HUDEP-2 (cell line): ENCODE measurements around the gene MCF2L.
A peak's percentile ranks its signal among the peaks of the same experiment; 100 is the strongest.
"Not testable (repeated sequence)": the region's sequence is repeated elsewhere in the genome, so short reads cannot be mapped to it uniquely, and the experiment has no call there.

Experiments used
- DNase-seq, 76 experiments: peaks; one replicate each; lab custom pipeline; 2025; ENCODE audit not compliant: unreplicated experiment in 76 of 76; lab: John Stamatoyannopoulos, UW

MCF2L gene

DNA sequence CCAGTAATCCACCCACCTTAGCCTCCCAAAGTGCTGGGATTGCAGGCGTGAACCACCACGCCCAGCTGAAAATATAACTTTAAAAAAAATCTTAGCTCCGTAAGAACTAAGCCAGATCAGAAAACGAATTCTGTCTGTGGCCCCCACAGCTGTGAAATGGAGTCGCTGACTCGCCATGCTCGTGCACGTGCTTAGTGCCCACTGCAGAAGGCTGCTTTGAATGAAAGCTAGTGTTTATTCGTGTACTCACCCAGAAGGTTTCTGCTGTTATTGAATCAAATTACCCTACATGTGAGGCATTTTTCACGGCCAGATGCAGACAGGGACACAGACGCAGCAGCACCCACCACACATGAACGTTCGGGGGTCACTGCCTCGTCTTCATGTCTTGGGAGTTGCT lies 74.9 kb downstream of the MCF2L start:
- no peak for DNase-seq

DNA sequence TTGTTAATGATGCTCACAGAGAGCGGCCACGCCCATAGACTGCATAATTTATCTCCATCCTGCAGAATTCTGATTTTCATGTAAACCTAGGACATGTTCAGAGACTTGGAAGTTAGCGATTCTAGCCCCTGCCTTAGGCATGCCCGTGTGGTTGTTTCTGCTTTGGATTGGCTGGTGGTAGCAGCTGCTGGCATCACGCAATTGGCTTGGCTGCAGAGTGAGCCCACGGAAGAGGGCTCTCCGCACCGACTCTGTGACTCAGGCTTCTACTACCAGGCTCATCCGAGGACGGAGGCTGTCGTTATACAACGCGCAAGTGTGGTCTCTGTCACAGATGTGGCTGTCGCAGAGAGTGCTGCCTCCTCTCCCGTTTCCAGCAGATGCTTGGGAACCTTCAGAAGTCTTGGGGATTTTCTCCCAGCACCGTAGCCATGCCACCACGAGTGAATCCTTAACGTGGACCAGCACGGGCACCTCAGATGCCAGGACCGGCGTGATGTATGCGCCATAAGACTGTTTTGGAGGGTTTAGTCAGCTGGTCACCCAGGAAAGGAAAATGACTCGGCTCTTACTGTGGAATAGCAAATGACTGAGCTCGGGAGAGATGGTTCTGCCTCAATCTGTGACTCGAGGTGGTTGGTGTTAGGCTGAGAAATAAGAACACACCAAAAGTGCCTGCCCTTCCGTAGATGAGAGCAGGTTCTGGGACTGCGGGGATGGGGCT lies 75.5 kb downstream of the MCF2L start:
- no peak for DNase-seq

DNA sequence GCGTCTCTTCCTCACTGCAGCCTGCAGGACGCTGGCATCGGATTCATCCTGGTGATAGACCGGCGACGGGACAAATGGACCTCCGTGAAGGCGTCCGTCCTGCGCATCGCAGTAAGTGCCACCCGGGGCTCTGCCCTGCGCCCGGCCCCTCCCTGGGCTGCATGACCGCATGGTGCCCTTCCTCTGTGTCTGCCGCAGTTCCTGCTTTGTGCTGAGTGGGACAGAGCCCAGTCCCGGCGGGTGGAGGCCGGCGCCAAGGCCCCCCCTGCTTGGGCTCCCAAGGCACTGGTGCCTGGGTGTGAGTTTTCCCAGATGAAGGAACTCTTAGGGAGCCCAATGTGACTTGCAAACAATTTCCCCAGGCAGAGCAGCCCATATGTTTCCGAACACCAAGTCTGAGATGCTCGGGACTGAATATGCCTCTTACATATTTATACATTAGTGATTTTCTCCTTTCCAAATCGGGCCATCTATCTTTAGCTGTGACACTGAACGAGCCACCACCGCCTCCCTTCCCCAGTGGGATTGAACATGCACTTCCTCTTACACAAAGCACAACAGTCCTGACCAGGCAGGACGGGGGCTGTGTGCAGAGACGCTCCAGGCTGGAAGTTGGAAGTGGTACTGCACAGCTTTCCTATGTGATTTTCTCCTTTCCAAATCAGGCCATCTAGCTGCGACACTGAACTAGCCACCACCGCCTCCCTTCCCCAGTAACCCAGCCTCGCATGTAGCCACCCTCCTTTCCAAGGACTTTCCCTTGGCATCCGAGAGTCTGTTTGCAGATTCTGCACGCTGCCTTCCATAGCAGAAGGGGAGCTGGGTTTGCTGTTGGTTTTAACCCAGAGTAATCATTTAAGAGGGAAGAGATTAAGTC lies 76.5 kb downstream of the MCF2L start:
- DNase-seq = no peak

DNA sequence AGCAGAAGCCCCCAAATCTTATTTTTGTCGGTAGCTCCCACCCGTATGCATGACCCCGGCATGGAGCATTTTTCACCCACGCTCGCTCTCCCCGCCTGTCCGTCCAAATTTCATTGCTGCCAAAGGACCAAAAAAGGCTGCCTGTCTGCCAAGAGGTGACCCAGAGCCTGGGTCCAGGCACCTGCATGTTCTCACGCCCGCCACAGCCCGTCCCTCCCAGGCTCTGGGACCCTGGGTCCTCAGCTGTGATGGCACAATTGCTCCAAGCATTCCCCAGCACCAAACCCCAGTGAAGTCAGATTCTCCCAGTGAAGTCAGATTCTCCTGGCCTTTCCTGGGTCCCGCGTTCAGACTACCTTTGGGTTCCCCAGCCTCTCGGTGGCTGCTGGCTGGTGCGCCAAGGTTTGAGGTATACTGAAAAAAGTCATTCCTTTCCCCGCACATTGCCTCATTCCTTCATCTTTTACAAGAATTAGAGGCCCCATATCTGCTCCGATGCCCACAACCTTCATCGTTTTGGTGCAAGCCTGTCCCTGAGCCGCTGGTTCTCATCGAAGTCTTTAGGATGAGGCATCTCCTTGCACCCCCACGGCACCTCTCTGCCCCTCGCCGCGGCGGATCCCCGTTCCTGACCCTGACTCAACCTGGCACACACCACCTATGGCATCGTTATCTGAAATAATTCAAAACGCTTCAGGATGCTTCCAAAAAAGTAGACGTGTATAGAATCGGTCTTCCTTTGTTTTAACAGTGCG lies 77.3 kb downstream of the MCF2L start:
- no peak for DNase-seq

DNA sequence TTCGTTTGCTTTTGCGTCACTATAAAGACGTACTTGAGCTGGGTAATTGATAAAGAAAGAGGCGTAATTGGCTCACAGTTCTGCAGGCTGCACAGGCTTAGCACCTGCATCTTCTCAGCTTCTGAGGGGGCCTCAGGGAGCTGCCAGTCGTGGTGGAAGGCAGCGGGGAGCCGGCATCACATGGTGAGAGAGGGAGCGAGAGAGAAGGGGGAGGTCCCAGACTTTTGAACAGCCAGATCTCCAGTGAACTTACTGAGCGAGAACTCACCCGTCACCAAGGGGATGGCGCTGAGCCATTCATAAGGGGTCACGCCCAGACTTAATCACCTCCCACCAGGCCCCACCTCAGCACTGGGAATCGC lies 77.8 kb downstream of the MCF2L start:
- peak in 3 of 76 experiments; percentile 5 to 9 (median 7) for DNase-seq

DNA sequence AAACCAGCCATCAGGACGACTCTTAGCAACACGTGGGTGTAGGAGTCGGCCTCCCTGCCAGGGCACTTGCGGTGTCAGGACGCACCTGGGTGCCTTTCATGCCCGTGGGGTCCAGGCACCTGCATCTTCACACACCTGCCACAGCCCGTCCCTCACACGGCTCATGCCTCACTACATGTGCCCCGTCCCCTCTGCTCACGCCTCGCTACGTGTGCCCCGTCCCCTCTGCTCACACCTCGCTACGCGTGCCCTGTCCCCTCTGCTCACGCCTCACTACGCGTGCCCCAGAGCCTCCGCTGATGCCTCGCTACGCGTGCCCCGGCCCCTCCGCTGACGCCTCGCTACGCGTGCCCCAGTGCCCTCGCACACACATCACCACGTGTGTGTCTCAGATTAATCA lies 78.6 kb downstream of the MCF2L start:
- no peak for DNase-seq

DNA sequence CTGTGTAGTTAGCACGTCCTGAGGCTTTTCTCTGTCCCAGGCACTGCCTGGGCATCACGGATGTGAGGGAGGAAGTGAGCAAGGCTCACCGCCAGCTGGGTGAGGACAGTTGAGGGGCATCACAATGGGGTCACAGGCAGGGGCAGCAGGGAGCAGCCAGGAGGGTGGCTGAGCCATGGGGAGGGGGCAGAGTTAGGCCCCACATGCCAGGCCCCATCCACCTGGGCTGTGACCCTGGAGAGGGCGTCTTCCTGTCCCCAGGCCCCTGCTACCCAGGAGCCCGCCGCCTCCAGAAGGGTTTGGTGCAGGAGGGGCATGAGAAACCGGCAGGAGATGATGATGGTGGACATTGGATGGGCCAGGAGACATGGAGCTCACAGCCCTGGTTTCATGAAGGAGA lies 79.8 kb downstream of the MCF2L start:
- DNase-seq = no peak

DNA sequence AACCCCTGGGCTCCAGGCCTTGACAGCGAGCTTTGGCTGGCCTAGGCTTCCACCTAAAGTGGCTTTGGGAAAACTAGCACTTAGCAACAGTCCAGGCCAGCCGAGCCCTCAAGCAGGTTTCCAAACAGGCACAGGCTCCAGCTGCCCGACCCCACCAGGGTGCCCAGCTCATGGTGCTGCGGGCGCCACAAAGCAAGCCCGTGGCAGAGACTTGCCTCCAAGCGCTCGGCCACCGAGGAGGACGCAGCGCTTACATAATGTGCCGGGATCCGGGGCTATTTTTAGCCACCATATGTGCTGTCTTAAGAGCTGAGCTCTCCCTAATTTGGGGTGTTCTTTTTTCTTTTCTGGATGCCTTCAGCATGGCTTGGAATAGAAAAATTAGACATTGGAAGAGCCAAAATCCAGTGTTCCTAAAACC lies 80.5 kb downstream of the MCF2L start:
- DNase-seq = no peak

DNA sequence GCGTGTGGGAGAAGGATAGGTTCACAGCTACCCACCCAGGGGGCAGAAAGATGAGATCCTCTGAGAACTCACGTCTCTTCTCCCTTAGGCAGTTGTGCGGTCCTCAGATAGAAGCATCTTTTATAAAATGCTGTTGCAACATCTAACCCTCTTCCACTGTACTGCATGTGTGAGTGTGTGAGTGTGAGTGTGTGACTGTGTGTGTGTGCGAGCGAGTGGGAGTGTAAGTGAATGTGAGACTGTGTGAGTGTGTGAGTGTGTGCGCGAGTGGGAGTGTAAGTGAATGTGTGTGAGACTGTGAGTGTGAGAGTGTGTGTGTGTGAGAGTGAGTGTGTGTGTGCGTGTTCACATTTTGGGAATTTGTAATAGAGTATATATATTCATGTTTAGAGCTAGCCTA lies 81.0 kb downstream of the MCF2L start:
- no peak for DNase-seq

DNA sequence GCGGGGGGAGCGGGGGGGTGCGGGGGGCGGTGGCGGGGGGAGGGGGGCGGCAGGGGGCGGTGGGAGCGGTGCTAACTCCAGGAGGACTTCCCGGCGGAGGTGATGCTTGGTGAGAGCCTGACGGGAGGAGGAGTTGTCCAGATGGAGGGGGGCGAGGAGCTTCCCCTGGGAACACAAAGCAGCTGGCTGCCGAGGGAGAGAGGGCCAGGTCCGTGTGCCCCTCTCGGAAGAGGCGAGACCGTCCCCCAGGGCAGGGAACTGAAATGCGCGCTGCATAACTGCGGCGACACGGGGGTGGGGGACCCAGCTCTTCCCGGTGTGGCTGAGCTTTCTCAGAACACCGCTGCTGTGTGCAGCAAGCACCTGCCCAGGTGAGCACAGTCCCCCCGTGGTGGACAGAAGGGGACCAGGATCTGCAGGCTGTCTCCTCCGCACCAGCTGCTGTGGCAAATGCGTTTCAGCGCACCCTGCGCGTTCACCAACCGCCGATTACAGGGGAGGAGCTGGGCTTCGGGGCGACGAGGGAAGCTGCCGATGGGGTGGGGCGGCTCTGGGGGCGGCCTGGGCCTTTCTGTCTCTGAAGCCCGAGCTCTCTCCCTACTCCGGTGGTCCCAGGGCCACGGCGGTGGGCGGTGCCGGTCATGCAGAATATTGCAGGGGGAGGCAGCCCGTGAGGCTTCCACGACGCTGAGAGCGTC lies 81.9 kb downstream of the MCF2L start:
- no peak for DNase-seq

DNA sequence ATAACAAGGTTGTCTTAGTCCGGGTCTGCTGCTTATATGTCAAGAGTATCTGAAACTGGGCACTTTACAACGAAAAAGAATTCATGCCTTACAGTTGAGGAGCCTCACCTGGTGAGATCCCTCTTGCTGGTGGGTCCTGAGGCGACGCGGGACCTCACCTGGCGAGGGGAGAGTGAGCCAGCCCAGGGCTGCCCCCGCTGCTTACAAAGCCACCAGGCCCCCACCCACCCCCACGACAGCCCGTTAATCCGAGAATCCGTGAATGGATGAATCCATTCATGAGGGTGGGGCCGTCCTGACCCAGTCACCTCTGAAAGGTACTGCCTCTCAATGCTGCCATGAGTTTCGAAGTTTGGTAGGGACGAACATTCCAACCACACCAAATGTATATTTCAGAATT lies 82.6 kb downstream of the MCF2L start:
- DNase-seq = no peak

DNA sequence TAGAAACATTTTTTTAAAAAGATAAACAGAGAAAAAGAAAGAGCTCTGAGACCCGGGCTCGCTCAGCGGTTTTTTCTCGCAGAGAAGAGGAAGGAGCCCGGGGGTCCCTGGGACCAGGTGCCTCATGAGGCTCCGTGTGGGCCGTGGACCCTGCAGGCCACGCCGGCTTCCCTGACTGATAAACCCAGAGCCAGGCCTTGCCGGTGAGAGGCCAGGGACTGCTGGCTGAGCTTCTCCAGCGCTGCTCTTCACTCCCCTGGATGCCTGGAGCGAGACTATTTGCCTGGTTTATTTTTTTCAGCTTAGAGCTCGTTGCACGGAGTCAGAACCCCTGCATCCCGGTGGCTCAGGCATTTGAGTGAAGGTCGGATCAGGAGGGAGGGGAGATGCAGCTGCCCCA lies 83.2 kb downstream of the MCF2L start:
- no peak for DNase-seq

DNA sequence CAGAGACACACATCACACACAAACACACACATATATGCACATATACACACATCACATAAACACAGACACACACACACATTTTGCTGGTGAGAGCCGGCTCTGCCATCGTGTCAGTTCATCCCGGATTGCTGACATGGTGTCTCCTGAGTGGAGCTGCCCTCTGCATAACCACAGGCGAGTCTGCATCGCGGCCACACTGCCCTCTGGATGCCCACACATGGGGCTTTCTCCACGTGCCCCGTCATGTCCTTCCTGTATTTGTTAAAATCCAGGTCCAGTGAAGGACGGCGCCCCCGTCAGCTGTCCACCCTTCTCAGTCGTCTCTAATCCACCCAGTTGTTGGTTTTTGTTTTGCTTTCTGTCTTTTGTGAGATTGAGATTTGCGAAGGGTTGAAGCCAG lies 84.0 kb downstream of the MCF2L start:
- DNase-seq = no peak

DNA sequence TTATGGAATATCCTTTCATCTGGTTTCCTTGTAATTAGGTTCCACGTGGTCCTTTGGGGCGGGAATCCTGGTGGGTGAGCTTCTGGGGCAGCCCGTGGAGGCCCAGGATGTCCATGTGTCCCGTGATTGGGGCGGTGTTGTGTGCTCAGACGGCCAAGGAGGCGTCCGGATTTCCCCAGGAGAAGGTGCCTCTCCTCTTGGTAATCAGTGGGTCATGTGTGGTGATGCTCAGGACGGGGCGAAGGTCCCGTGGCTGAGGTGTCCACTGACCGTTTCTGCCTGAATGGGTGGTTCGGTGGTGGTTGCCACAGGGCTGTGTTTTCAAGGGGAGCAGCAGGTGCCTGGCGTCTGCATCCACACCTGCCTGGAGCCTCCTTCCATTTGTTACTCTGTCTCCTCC lies 84.4 kb downstream of the MCF2L start:
- DNase-seq = no peak

DNA sequence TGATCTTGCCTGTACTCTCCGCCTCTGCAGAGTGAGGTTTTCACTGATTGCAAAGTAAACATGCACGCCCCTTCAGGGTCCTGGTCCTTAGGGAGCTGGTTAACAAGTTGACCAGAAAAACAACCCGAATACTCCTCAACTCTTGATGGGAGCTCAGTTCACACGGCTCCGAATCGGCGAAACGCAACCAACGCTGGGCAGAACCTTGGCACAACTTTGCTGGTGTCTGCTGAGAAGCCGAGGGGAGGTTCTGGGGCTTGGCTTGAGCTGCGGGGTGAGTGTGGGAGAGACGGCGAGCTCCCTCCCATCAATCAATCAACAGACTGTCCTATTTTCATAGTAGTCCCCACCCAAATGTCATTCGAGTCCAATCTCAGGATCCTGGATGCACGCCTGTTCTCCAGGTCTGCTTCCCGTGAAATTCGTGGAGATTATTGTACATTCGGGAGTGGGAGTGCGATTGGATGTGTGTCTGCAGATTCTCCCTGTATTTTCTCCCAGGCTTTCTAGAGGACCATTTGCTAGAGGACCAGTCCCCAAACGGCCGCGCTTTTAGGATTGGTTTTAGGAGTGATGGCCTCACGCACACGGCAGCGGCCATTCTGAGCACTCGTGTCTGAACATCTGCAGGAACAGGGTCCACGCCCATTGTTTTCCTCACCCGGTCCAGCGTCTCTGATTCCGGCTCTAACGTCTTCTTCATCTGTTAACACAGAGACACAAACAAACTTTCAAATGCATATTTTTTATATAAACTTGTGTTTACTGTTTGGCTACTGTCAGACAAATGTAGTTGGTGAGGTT lies 85.0 kb downstream of the MCF2L start:
- DNase-seq = no peak

DNA sequence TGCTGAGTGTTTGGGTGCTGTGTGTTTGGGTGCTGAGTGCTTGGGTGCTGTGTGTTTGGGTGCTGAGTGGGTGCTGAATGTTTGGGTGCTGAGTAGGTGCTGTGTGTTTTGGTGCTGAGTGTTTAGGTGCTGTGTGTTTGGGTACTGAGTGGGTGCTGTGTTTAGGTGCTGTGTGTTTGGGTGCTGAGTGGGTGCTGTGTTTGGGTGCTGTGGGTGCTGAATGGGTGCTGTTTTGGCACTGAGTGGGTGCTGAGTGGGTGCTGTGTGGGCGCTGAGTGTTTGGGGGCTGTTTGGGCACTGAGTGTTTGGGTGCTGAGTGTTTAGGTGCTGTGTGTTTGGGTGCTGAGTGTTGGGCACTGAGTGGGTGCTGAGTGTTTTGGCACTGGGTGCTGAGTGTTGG lies 88.1 kb downstream of the MCF2L start:
- no peak for DNase-seq

DNA sequence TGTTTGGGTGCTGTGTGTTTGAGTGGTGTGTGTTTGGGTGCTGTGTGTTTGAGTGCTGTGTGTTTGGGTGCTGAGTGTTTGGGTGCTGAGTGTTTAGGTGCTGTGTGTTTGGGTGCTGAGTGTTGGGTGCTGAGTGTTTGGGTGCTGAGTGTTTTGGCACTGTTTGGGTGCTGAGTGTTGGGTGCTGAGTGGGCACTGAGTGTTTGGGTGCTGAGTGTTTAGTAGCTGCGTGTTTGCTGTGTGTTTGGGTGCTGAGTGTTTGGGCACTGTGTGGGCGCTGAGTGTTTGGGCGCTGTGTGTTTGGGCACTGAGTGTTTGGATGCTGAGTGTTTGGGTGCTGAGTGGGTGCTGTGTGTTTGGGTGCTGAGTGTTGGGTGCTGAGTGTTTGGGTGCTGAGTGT lies 88.5 kb downstream of the MCF2L start:
- not testable (repeated sequence) for DNase-seq

DNA sequence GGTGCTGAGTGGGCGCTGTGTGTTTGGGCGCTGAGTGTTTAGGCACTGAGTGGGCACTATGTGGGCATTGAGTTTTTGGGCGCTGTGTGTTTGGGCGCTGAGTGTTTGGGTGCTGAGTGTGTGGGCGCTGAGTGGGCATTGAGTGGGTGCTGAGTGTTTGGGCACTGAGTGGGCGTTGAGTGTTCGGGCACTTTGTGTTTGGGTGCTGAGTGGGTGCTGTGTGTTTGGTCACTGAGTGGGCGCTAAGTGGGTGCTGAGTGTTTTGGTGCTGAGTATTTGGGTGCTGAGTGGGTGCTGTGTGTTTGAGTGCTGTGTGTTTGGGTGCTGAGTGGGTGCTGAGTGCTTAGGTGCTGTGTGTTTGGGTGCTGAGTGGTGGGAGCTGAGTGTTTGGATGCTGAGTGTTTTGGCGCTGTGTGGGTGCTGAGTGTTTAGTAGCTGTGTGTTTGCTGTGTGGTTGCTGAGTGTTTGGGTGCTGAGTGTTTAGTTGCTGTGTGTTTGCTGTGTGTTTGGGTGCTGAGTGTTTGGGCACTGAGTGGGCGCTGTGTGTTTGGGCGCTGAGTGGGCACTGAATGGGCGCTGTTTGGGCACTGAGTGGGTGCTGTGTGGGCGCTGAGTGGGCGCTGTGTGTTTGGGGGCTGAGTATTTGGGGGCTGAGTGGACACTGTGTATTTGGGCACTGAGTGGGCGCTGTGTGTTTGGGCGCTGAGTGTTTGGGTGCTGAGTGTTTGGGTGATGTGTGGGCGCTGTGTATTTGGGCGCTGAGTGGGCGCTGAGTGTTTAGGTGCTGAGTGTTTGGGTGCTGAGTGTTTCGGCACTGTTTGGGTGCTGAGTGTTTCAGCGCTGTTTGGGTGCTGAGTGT lies 89.3 kb downstream of the MCF2L start:
- no peak for DNase-seq
